Measurements from ENCODE around the gene SDCCAG8.

GRCh38 chr1:243428617-243429342, 172.9 kb downstream of the SDCCAG8 start:
- no peak for TF ChIP-seq ZNF473 (tag by site-specific recombination; IDR thresholded peaks at IDR 0.05)
- TF ChIP-seq, protein P1, sequence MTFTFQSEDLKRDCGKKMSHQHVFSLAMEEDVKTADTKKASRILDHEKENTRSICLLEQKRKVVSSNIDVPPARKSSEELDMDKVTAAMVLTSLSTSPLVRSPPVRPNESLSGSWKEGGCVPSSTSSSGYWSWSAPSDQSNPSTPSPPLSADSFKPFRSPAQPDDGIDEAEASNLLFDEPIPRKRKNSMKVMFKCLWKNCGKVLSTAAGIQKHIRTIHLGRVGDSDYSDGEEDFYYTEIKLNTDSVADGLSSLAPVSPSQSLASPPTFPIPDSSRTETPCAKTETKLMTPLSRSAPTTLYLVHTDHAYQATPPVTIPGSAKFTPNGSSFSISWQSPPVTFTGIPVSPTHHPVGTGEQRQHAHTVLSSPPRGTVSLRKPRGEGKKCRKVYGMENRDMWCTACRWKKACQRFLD (tag by site-specific recombination; IDR thresholded peaks at IDR 0.05), result no peak
- TF ChIP-seq, protein P2, sequence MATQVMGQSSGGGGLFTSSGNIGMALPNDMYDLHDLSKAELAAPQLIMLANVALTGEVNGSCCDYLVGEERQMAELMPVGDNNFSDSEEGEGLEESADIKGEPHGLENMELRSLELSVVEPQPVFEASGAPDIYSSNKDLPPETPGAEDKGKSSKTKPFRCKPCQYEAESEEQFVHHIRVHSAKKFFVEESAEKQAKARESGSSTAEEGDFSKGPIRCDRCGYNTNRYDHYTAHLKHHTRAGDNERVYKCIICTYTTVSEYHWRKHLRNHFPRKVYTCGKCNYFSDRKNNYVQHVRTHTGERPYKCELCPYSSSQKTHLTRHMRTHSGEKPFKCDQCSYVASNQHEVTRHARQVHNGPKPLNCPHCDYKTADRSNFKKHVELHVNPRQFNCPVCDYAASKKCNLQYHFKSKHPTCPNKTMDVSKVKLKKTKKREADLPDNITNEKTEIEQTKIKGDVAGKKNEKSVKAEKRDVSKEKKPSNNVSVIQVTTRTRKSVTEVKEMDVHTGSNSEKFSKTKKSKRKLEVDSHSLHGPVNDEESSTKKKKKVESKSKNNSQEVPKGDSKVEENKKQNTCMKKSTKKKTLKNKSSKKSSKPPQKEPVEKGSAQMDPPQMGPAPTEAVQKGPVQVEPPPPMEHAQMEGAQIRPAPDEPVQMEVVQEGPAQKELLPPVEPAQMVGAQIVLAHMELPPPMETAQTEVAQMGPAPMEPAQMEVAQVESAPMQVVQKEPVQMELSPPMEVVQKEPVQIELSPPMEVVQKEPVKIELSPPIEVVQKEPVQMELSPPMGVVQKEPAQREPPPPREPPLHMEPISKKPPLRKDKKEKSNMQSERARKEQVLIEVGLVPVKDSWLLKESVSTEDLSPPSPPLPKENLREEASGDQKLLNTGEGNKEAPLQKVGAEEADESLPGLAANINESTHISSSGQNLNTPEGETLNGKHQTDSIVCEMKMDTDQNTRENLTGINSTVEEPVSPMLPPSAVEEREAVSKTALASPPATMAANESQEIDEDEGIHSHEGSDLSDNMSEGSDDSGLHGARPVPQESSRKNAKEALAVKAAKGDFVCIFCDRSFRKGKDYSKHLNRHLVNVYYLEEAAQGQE (tag by site-specific recombination; IDR thresholded peaks at IDR 0.05), result no peak
- no peak for TF ChIP-seq ZNF26 (tag by site-specific recombination; IDR thresholded peaks at IDR 0.05)
- TF ChIP-seq, protein P3, sequence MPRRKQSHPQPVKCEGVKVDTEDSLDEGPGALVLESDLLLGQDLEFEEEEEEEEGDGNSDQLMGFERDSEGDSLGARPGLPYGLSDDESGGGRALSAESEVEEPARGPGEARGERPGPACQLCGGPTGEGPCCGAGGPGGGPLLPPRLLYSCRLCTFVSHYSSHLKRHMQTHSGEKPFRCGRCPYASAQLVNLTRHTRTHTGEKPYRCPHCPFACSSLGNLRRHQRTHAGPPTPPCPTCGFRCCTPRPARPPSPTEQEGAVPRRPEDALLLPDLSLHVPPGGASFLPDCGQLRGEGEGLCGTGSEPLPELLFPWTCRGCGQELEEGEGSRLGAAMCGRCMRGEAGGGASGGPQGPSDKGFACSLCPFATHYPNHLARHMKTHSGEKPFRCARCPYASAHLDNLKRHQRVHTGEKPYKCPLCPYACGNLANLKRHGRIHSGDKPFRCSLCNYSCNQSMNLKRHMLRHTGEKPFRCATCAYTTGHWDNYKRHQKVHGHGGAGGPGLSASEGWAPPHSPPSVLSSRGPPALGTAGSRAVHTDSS (tag by site-specific recombination; IDR thresholded peaks at IDR 0.05), result no peak
- no peak for TF ChIP-seq CTCF (tag by site-specific recombination; IDR thresholded peaks at IDR 0.05)
- TF ChIP-seq ZBTB26 (tag by site-specific recombination; optimal IDR thresholded peaks at IDR 0.05), result no peak
- no peak for TF ChIP-seq ZNF639 (tag by site-specific recombination; IDR thresholded peaks at IDR 0.05)
- TF ChIP-seq ZSCAN16 (tag by site-specific recombination; IDR thresholded peaks at IDR 0.05), result no peak
- no peak for TF ChIP-seq ZNF404 (tag by site-specific recombination; IDR thresholded peaks at IDR 0.05)
- TF ChIP-seq ZNF623 (tag by site-specific recombination; IDR thresholded peaks at IDR 0.05), result no peak
- TF ChIP-seq ZNF701 (tag by site-specific recombination; IDR thresholded peaks at IDR 0.05), result no peak

All from HEK293 (cell line).